Smooth muscle cell (in vitro differentiated cells): ENCODE data around the gene EMX1. TPM values are rescaled to one million over a fixed set of nuclear protein-coding genes. Genes with fewer than 3 reads are reported as not detected.
A peak's percentile ranks its signal among the peaks of the same experiment; 100 is the strongest.

ENCODE experiments used
- DNase-seq: peaks from one replicate; lab custom pipeline; 2025; ENCODE audit not compliant: unreplicated experiment; lab: John Stamatoyannopoulos, UW
- H2AFZ ChIP-seq: fragments of 200-600 bp; sonication (generic); 2 replicates; pipeline ENCODE4 v1.6.0; 2016; ENCODE audit warnings: antibody characterized with exemption, low read depth, mild to moderate bottlenecking
- H3F3A ChIP-seq: fragments of 200-600 bp; sonication (generic); 2 replicates; pipeline ENCODE4 v1.6.0; 2017; ENCODE audit warnings: antibody characterized with exemption, low read depth
- H3K27ac ChIP-seq: fragments of 200-600 bp; sonication (generic); 2 replicates; pipeline ENCODE4 v1.5.1; 2016; ENCODE audit warnings: low read depth, mild to moderate bottlenecking
- H3K27me3 ChIP-seq: fragments of 200-600 bp; sonication (generic); 2 replicates; pipeline ENCODE4 v1.6.1; 2016; ENCODE audit warnings: low read depth, mild to moderate bottlenecking
- H3K36me3 ChIP-seq: fragments of 200-600 bp; sonication (generic); 2 replicates; pipeline ENCODE4 v1.5.1; 2016; ENCODE audit warnings: low read depth
- H3K4me1 ChIP-seq: fragments of 200-600 bp; sonication (generic); 2 replicates; pipeline ENCODE4 v1.5.1; 2016; ENCODE audit warnings: low read depth
- H3K4me2 ChIP-seq: fragments of 200-600 bp; sonication (generic); 2 replicates; pipeline ENCODE4 v1.6.0; 2016; ENCODE audit warnings: mild to moderate bottlenecking
- H3K4me3 ChIP-seq: fragments of 200-600 bp; sonication (generic); 2 replicates; pipeline ENCODE4 v1.5.1; 2016; ENCODE audit warnings: mild to moderate bottlenecking
- H3K79me2 ChIP-seq: fragments of 200-600 bp; sonication (generic); 2 replicates; pipeline ENCODE4 v1.6.0; 2016; ENCODE audit warnings: low read depth, mild to moderate bottlenecking
- H3K9ac ChIP-seq: fragments of 200-600 bp; sonication (generic); 2 replicates; pipeline ENCODE4 v1.6.0; 2016; ENCODE audit warnings: low read depth
- H3K9me3 ChIP-seq: fragments of 200-600 bp; sonication (generic); replicated peaks from 2 replicates; pipeline ENCODE4 v1.5.1; 2016; ENCODE audit warnings: low read depth
- H4K20me1 ChIP-seq: fragments of 200-600 bp; sonication (generic); 2 replicates; pipeline ENCODE4 v1.6.0; 2016; ENCODE audit warnings: low read depth
- CTCF ChIP-seq: fragments of 200-600 bp; sonication (generic); IDR thresholded peaks from 2 replicates; pipeline ENCODE4 v1.5.1; 2017; ENCODE audit warnings: borderline replicate concordance, mild to moderate bottlenecking, antibody characterized with exemption; ENCODE audit not compliant: insufficient read depth, poor library complexity, severe bottlenecking
- WGBS: methylation state at CpG from one replicate; pipeline ENCODE4 v1.1.7; 2016; ENCODE audit warnings: low lambda C conversion rate; 5-methylcytosine and 5-hydroxymethylcytosine counted together
- polyA plus RNA-seq: library from polyadenylated mRNA; unstranded; fragments of >200 nt; fragmentation: Nextera tagmentation; extraction: Ambion mirVana; gene quantifications from 2 replicates; pipeline ENCODE4 v1.2.1, GENCODE V29; 2016
- total RNA-seq: library from RNA; depleted of rRNA; stranded (reverse); fragments of >200 nt; gene quantifications from 2 replicates; pipeline ENCODE4 v1.2.3, GENCODE V29; 2014

Gene EMX1
- total and polyA plus RNA-seq, 2 experiments from 2014 or later: not detected

- Histone ChIP-seq H3K79me2 (no peaks in the 10 kb centered on the region), H3K9ac (no peak overlapping the region), H3K9me3 (no peaks in the 10 kb centered on the region), H4K20me1 (no peaks in the 10 kb centered on the region), H3K4me3 (no peak overlapping the region), H3F3A (no peaks in the 10 kb centered on the region), H3K4me2 (no peak overlapping the region), H3K4me1 (no peaks in the 10 kb centered on the region), H3K27me3 (no peaks in the 10 kb centered on the region), H2AFZ (no peak overlapping the region), H3K27ac (no peak overlapping the region), H3K36me3 (no peaks in the 10 kb centered on the region)
- TF ChIP-seq CTCF: no peak
- DNase-seq: no peak
- WGBS: 87% methylated on average over 8 of the region's 8 CpGs
Measured at GRCh38 chr2:72973137-72973535, 55.8 kb downstream of the EMX1 start.

- WGBS: 50% methylated on average over 12 of the region's 12 CpGs
- Histone ChIP-seq H3K27me3 (no peaks in the 10 kb centered on the region), H3K79me2 (no peaks in the 10 kb centered on the region), H3K9ac (no peak overlapping the region), H3K27ac (no peak overlapping the region), H3K4me1 (no peaks in the 10 kb centered on the region), H3K9me3 (no peaks in the 10 kb centered on the region), H4K20me1 (no peaks in the 10 kb centered on the region), H3K4me2 (no peak overlapping the region), H2AFZ (no peak overlapping the region), H3K36me3 (no peaks in the 10 kb centered on the region), H3F3A (no peaks in the 10 kb centered on the region), H3K4me3 (no peak overlapping the region)
- DNase-seq: no peak
- TF ChIP-seq CTCF: peak; percentile 73
Measured at GRCh38 chr2:72973566-72974435, 56.5 kb downstream of the EMX1 start.

- Histone ChIP-seq H3K4me2 (no peak overlapping the region), H3K27me3 (no peaks in the 10 kb centered on the region), H4K20me1 (no peaks in the 10 kb centered on the region), H3K36me3 (no peaks in the 10 kb centered on the region), H3F3A (no peaks in the 10 kb centered on the region), H3K4me1 (no peaks in the 10 kb centered on the region), H2AFZ (no peak overlapping the region), H3K79me2 (no peaks in the 10 kb centered on the region), H3K27ac (no peak overlapping the region), H3K4me3 (no peak overlapping the region), H3K9me3 (no peaks in the 10 kb centered on the region), H3K9ac (no peak overlapping the region)
- TF ChIP-seq CTCF: no peak
- DNase-seq: no peak
- WGBS: 89% methylated on average over 2 of the region's 2 CpGs
Measured at GRCh38 chr2:72974436-72974754, 57.1 kb downstream of the EMX1 start.

- no peak for DNase-seq
Measured at GRCh38 chr2:72975017-72975416, 57.7 kb downstream of the EMX1 start.

More at GRCh38 chr2:72975017-72975416, 57.7 kb downstream of the EMX1 start:
- Histone ChIP-seq H3K9ac (no peak overlapping the region), H3K79me2 (no peaks in the 10 kb centered on the region), H3K4me1 (no peaks in the 10 kb centered on the region), H3K4me3 (no peak overlapping the region), H3K4me2 (no peak overlapping the region), H3K36me3 (no peaks in the 10 kb centered on the region), H3K27ac (no peak overlapping the region), H3K27me3 (no peaks in the 10 kb centered on the region), H3K9me3 (no peaks in the 10 kb centered on the region), H2AFZ (no peak overlapping the region), H3F3A (no peaks in the 10 kb centered on the region), H4K20me1 (no peaks in the 10 kb centered on the region)
- no peak for TF ChIP-seq CTCF
- WGBS: 55% methylated on average over 3 of the region's 3 CpGs
